ENCODE measurements around the gene IGSF21. TPM values are rescaled to one million over a fixed set of nuclear protein-coding genes. Genes with fewer than 3 reads are reported as not detected.

IGSF21 gene
- polyA plus RNA-seq, 1 donor (not counting 4 experiments of a cell fraction or from before 2014, with no cell fraction given), result not detected

DNA sequence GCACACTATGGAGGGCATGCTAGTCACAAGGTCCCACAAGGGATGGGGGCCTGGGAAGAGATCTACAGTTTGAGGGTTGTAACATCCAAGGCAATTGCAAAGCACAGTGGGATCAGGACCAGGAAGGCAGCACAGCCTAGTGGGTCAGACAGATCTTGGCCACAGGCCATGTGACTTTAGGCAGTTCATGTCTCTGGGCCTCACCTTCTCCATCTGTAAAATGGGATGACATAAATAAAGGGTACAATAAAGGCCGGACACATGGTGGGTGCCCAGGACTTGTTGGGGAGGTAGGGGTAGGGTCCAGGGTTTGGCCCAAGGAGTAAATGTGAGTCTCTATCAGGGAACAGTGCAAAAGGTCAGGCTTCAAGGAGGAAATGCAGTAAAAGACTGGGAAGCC is 18.1 kb upstream of the IGSF21 start:
- H3K27ac ChIP-seq (ENCODE audit: control insufficient read depth, insufficient read depth, low read length), result no peak overlapping the region
- TF ChIP-seq EZH2 (IDR thresholded peaks at IDR 0.05; ENCODE audit: low read length) (no peak), CTCF (optimal IDR thresholded peaks at IDR 0.05 in 1 of 3, IDR thresholded peaks at IDR 0.05 in 1 of 3, conservative IDR thresholded peaks at IDR 0.05 in 1 of 3; ENCODE audit: extremely low read depth in 1 of 3, insufficient read depth in 2 of 3, low read length in 3 of 3) (no peak)
- DNase-seq (ENCODE audit: low read depth, low spot score), result no peak
- H3K9ac ChIP-seq (ENCODE audit: control insufficient read depth, extremely low read depth, insufficient read depth, low read length), result no peak overlapping the region
- H3K4me2 ChIP-seq (ENCODE audit: control insufficient read depth, extremely low read depth, insufficient read depth, low read depth, low read length), result no peak overlapping the region
- H3K9me3 ChIP-seq (ENCODE audit: control insufficient read depth, low read depth, low read length), result no peaks in the 10 kb centered on the region
- no peak for FAIRE-seq
- no peak overlapping the region for H3K4me3 ChIP-seq (ENCODE audit: control insufficient read depth in 2 of 3, extremely low read depth in 1 of 3, insufficient read depth in 2 of 3, low read depth in 1 of 3, low read length in 3 of 3)
- dilution Hi-C loops (cut with MboI; ENCODE audit: extremely low pct_ligation_motif_present, low sequenced_read_pairs), result no loop called here
- no peaks in the 10 kb centered on the region for H3K27me3 ChIP-seq (ENCODE audit: control insufficient read depth, extremely low read depth, insufficient read depth, low read length)
- H3K9me1 ChIP-seq (ENCODE audit: control insufficient read depth, extremely low read depth, insufficient read depth, low read length), result no peaks in the 10 kb centered on the region
- H3K36me3 ChIP-seq (ENCODE audit: control insufficient read depth in 2 of 2, extremely low read depth in 1 of 2, insufficient read depth in 2 of 2, low read length in 2 of 2), result no peaks in the 10 kb centered on the region
- no peaks in the 10 kb centered on the region for H4K20me1 ChIP-seq (ENCODE audit: control insufficient read depth, extremely low read depth, insufficient read depth, low read length)
- no peaks in the 10 kb centered on the region for H3K4me1 ChIP-seq (ENCODE audit: control insufficient read depth, extremely low read depth, insufficient read depth, low read length)
- no peak overlapping the region for H2AFZ ChIP-seq (ENCODE audit: control insufficient read depth, low read length)
- H3K79me2 ChIP-seq (ENCODE audit: control insufficient read depth, insufficient read depth, low read length), result no peaks in the 10 kb centered on the region

- no peak overlapping the region for H3K9ac ChIP-seq (ENCODE audit: control insufficient read depth, extremely low read depth, insufficient read depth, low read length)
- FAIRE-seq, result no peak
- no peaks in the 10 kb centered on the region for H3K4me1 ChIP-seq (ENCODE audit: control insufficient read depth, extremely low read depth, insufficient read depth, low read length)
- DNase-seq (ENCODE audit: low read depth, low spot score), result no peak
- H3K4me2 ChIP-seq (ENCODE audit: control insufficient read depth, extremely low read depth, insufficient read depth, low read depth, low read length), result no peak overlapping the region
- H3K36me3 ChIP-seq (ENCODE audit: control insufficient read depth in 2 of 2, extremely low read depth in 1 of 2, insufficient read depth in 2 of 2, low read length in 2 of 2), result no peaks in the 10 kb centered on the region
- no peaks in the 10 kb centered on the region for H3K27me3 ChIP-seq (ENCODE audit: control insufficient read depth, extremely low read depth, insufficient read depth, low read length)
- H2AFZ ChIP-seq (ENCODE audit: control insufficient read depth, low read length), result no peak overlapping the region
- no peak overlapping the region for H3K4me3 ChIP-seq (ENCODE audit: control insufficient read depth in 2 of 3, extremely low read depth in 1 of 3, insufficient read depth in 2 of 3, low read depth in 1 of 3, low read length in 3 of 3)
- TF ChIP-seq EZH2 (IDR thresholded peaks at IDR 0.05; ENCODE audit: low read length), result no peak
- no peak for TF ChIP-seq CTCF (optimal IDR thresholded peaks at IDR 0.05 in 1 of 3, IDR thresholded peaks at IDR 0.05 in 1 of 3, conservative IDR thresholded peaks at IDR 0.05 in 1 of 3; ENCODE audit: extremely low read depth in 1 of 3, insufficient read depth in 2 of 3, low read length in 3 of 3)
- H3K9me1 ChIP-seq (ENCODE audit: control insufficient read depth, extremely low read depth, insufficient read depth, low read length), result no peaks in the 10 kb centered on the region
- no peaks in the 10 kb centered on the region for H3K79me2 ChIP-seq (ENCODE audit: control insufficient read depth, insufficient read depth, low read length)
- dilution Hi-C loops (cut with MboI; ENCODE audit: extremely low pct_ligation_motif_present, low sequenced_read_pairs), result no loop called here
- no peak overlapping the region for H3K27ac ChIP-seq (ENCODE audit: control insufficient read depth, insufficient read depth, low read length)
- H3K9me3 ChIP-seq (ENCODE audit: control insufficient read depth, low read depth, low read length), result no peaks in the 10 kb centered on the region
- H4K20me1 ChIP-seq (ENCODE audit: control insufficient read depth, extremely low read depth, insufficient read depth, low read length), result no peaks in the 10 kb centered on the region
Observed at GRCh38 chr1:18090636-18091035, 17.0 kb upstream of the IGSF21 start.

Measured in keratinocyte (primary cell).